H1 (cell line): ENCODE results near the gene ADAMTS14. TPM values are rescaled to one million over a fixed set of nuclear protein-coding genes. Genes with fewer than 3 reads are reported as not detected.

Source experiments
- ATF2 ChIP-seq: IDR thresholded peaks from 2 replicates; pipeline ENCODE4 v1.6.1; 2012; ENCODE audit warnings: low read length, inconsistent platforms
- BRCA1 ChIP-seq: IDR thresholded peaks from 2 replicates; pipeline ENCODE4 v1.6.1; 2012; ENCODE audit warnings: low read depth, low read length, improper control_type of control experiment
- CBX8 ChIP-seq: fragments of 300-800, 300-1000 bp; sonication (generic); IDR thresholded peaks from 2 replicates; pipeline ENCODE4 v1.7.1; 2016; ENCODE audit warnings: low read depth, low read length, borderline replicate concordance
- CEBPB ChIP-seq: IDR thresholded peaks from 2 replicates; pipeline ENCODE4 v1.6.1; 2012; ENCODE audit warnings: low read depth, low read length
- CHD7 ChIP-seq: fragments of 300-600 bp; sonication (generic); IDR thresholded peaks from 2 replicates; pipeline ENCODE4 v1.7.1; 2012; ENCODE audit warnings: low read length, moderate library complexity, mild to moderate bottlenecking, inconsistent platforms; ENCODE audit not compliant: insufficient replicate concordance
- GTF2F1 ChIP-seq: IDR thresholded peaks from 2 replicates; pipeline ENCODE4 v1.6.1; 2012; ENCODE audit warnings: low read depth, low read length, improper control_type of control experiment, borderline replicate concordance
- KDM1A ChIP-seq: fragments of 200-600, 300-600 bp; sonication (generic); IDR thresholded peaks from 2 replicates; pipeline ENCODE4 v1.7.1; 2016; ENCODE audit warnings: mild to moderate bottlenecking, low read length, borderline replicate concordance
- POLR2A ChIP-seq, 2 experiments: IDR thresholded peaks; 1 replicate in 1 of 2; 2 replicates in 1 of 2; pipeline ENCODE4 v1.6.1; 2011; ENCODE audit warnings: low read depth in 2 of 2, low read length in 2 of 2, mild to moderate bottlenecking in 2 of 2; ENCODE audit errors: control extremely low read depth in 1 of 2
- TAF1 ChIP-seq: IDR thresholded peaks from 2 replicates; pipeline ENCODE4 v1.6.1; 2011; ENCODE audit warnings: mild to moderate bottlenecking, low read depth, low read length
- TBP ChIP-seq: IDR thresholded peaks from 2 replicates; pipeline ENCODE4 v1.6.1; 2011; ENCODE audit warnings: low read depth, low read length, improper control_type of control experiment
- TCF12 ChIP-seq: IDR thresholded peaks from 2 replicates; pipeline ENCODE4 v1.6.1; 2011; ENCODE audit warnings: low read depth, mild to moderate bottlenecking, low read length
- polyA plus RNA-seq, 7 experiments: library from polyadenylated mRNA; depleted of rRNA in 3 of 7; stranded (reverse) in 5 of 7; unstranded in 2 of 7; fragments of >200 nt in 5 of 7; fragments of 200-250 nt in 2 of 7; gene quantifications; 1 replicate in 5 of 7; 2 replicates in 1 of 7; 4 replicates in 1 of 7; pipeline versions ENCODE4 v1.2.1 to v1.2.3, GENCODE V29; 2011 to 2013; ENCODE audit warnings: missing spikeins in 2 of 7, mixed read lengths in 2 of 7
- total RNA-seq: library from RNA; stranded (reverse); fragmentation: NEBNext Ultra II Directional; extraction: Animal tissue kit (Norgen Biotek cat#: 25700); gene quantifications from 2 replicates; pipeline ENCODE4 v1.2.1, GENCODE V29; 2021

ADAMTS14 gene
- total and polyA plus RNA-seq, 2 of the 8 experiments (the other 6 are each of a cell fraction or from before 2014, with no cell fraction given): 2.0 to 2.3 TPM

- TF ChIP-seq CHD7 (no peak), BRCA1 (no peak), TAF1 (no peak), TBP (no peak), KDM1A (no peak), ATF2 (no peak), CEBPB (no peak), POLR2A (IDR thresholded peaks at IDR 0.05; ENCODE audit: control extremely low read depth in 1 of 2, low read depth in 2 of 2, low read length in 2 of 2) (no peak), TCF12 (no peak), CBX8 (no peak), GTF2F1 (no peak)
Measured at GRCh38 chr10:70780370-70780760, 108.1 kb downstream of the ADAMTS14 start (continued).
